Thymus (tissue), 11 donors: ENCODE measurements around the gene GNAL. TPM values are rescaled to one million over a fixed set of nuclear protein-coding genes. Genes with fewer than 3 reads are reported as not detected.
A peak's percentile ranks its signal among the peaks of the same experiment; 100 is the strongest.

ENCODE experiments used
- DNase-seq, 9 donors: peaks; one replicate each; pipeline ENCODE4 v3.0.0-alpha.2; 2013; ENCODE audit warnings: low spot score in 9 of 9, low read depth in 6 of 9, missing footprints in 1 of 9
- H3K27ac ChIP-seq, 2 donors: one replicate each; pipeline ENCODE4 v1.5.1; 2013; ENCODE audit warnings: control low read depth in 1 of 2, low read depth in 1 of 2, low read length in 1 of 2, mild to moderate bottlenecking in 1 of 2, moderate library complexity in 1 of 2
- H3K27me3 ChIP-seq, 2 donors: one replicate each; pipeline ENCODE4 v1.5.1; 2013; ENCODE audit warnings: low read length in 1 of 2; ENCODE audit not compliant: control insufficient read depth in 2 of 2, insufficient read depth in 1 of 2
- H3K36me3 ChIP-seq, 2 donors: one replicate each; pipeline ENCODE4 v1.5.1; 2013; ENCODE audit warnings: low read length in 1 of 2, mild to moderate bottlenecking in 1 of 2, moderate library complexity in 1 of 2; ENCODE audit not compliant: control insufficient read depth in 2 of 2, insufficient read depth in 2 of 2
- H3K4me1 ChIP-seq, 2 donors: one replicate each; pipeline ENCODE4 v1.5.1; 2013; ENCODE audit warnings: low read length in 2 of 2; ENCODE audit not compliant: control insufficient read depth in 2 of 2, insufficient read depth in 2 of 2
- H3K4me3 ChIP-seq, 2 donors: one replicate each; pipeline ENCODE4 v1.5.1; 2013; ENCODE audit warnings: low read length in 2 of 2, control low read depth in 1 of 2, mild to moderate bottlenecking in 1 of 2
- H3K9me3 ChIP-seq, 2 donors: one replicate each; pipeline ENCODE4 v1.5.1; 2013; ENCODE audit warnings: low read length in 1 of 2, mild to moderate bottlenecking in 1 of 2; ENCODE audit not compliant: control insufficient read depth in 2 of 2, insufficient read depth in 1 of 2
- WGBS: extraction: QIAGEN DNeasy Blood & Tissue Kit; methylation state at CpG from one replicate; pipeline ENCODE4 v1.1.7; 2013; 5-methylcytosine and 5-hydroxymethylcytosine counted together
- polyA plus RNA-seq: library from polyadenylated mRNA; stranded (reverse); fragments of 200-250 nt; gene quantifications from one replicate; pipeline ENCODE4 v1.2.3, GENCODE V29; 2013
- total RNA-seq: library from RNA; stranded (reverse); fragments of 120-200 nt; gene quantifications from one replicate; pipeline ENCODE4 v1.2.4, GENCODE V29; 2013
- donor health status: healthy.

GNAL gene
- total and polyA plus RNA-seq, 2 donors = 1.7 to 7.5 TPM

GRCh38 chr18:11724781-11725180 is 35.7 kb downstream of the GNAL start:
- DNase-seq = no peak
- H3K36me3 ChIP-seq = no peaks in the 10 kb centered on the region
- peaks cover 0 to 2% of the 10 kb centered on the region in 2 donors for H3K4me1 ChIP-seq
- 96% methylated on average over 5 of the region's 5 CpGs for WGBS
- H3K27ac ChIP-seq = no peak overlapping the region
- no peaks in the 10 kb centered on the region for H3K9me3 ChIP-seq
- no peak overlapping the region for H3K4me3 ChIP-seq
- H3K27me3 ChIP-seq = peaks cover 0 to 6% of the 10 kb centered on the region in 2 donors

GRCh38 chr18:11726556-11726955 is 37.5 kb downstream of the GNAL start:
- Histone ChIP-seq H3K4me1 (peaks cover 0 to 2% of the 10 kb centered on the region in 2 donors), H3K27ac (no peak overlapping the region), H3K27me3 (peaks cover 0 to 8% of the 10 kb centered on the region in 2 donors), H3K4me3 (no peak overlapping the region), H3K36me3 (no peaks in the 10 kb centered on the region), H3K9me3 (no peaks in the 10 kb centered on the region)
- WGBS = 91% methylated on average over 2 of the region's 2 CpGs
- no peak for DNase-seq

- Histone ChIP-seq H3K4me1 (peaks cover 0 to 5% of the 10 kb centered on the region in 2 donors), H3K27me3 (peaks cover 0 to 12% of the 10 kb centered on the region in 2 donors), H3K4me3 (no peak overlapping the region), H3K9me3 (no peaks in the 10 kb centered on the region), H3K36me3 (no peaks in the 10 kb centered on the region), H3K27ac (no peak overlapping the region)
- WGBS = 57% methylated on average over 1 of the region's 1 CpG
- DNase-seq = peak in 1 of 9 donors; percentile 18
Observed at GRCh38 chr18:11728249-11728648, 39.2 kb downstream of the GNAL start.

- Histone ChIP-seq H3K36me3 (no peaks in the 10 kb centered on the region), H3K27ac (no peak overlapping the region), H3K4me1 (peaks cover 0 to 5% of the 10 kb centered on the region in 2 donors), H3K27me3 (peaks cover 0 to 13% of the 10 kb centered on the region in 2 donors), H3K4me3 (no peak overlapping the region), H3K9me3 (no peaks in the 10 kb centered on the region)
- WGBS = 94% methylated on average over 6 of the region's 6 CpGs
- no peak for DNase-seq
Observed at GRCh38 chr18:11729556-11729955, 40.5 kb downstream of the GNAL start.

GRCh38 chr18:11733031-11733430 is 44.0 kb downstream of the GNAL start:
- Histone ChIP-seq H3K27ac (no peak overlapping the region), H3K4me3 (no peak overlapping the region), H3K9me3 (no peaks in the 10 kb centered on the region), H3K4me1 (peaks cover 0 to 3% of the 10 kb centered on the region in 2 donors), H3K36me3 (no peaks in the 10 kb centered on the region), H3K27me3 (peaks cover 0 to 17% of the 10 kb centered on the region in 2 donors)
- DNase-seq = peak in 8 of 9 donors; percentile 13 to 67 (median 32)
- 13% methylated on average over 17 of the region's 17 CpGs for WGBS

- H3K27ac ChIP-seq = no peak overlapping the region
- H3K9me3 ChIP-seq = no peaks in the 10 kb centered on the region
- WGBS = 92% methylated on average over 1 of the region's 1 CpG
- H3K36me3 ChIP-seq = no peaks in the 10 kb centered on the region
- H3K4me1 ChIP-seq = peaks cover 0 to 3% of the 10 kb centered on the region in 2 donors
- H3K27me3 ChIP-seq = peaks cover 0 to 17% of the 10 kb centered on the region in 2 donors
- H3K4me3 ChIP-seq = no peak overlapping the region
- no peak for DNase-seq
Observed at GRCh38 chr18:11736656-11737055, 47.6 kb downstream of the GNAL start.

GRCh38 chr18:11739893-11740292 is 50.8 kb downstream of the GNAL start:
- Histone ChIP-seq H3K4me3 (no peak overlapping the region), H3K9me3 (no peaks in the 10 kb centered on the region), H3K27me3 (peaks cover 2 to 22% of the 10 kb centered on the region in 2 donors), H3K27ac (no peak overlapping the region), H3K4me1 (no peaks in the 10 kb centered on the region), H3K36me3 (no peaks in the 10 kb centered on the region)
- DNase-seq = no peak
- 83% methylated on average over 7 of the region's 7 CpGs for WGBS

GRCh38 chr18:11740461-11740860 is 51.4 kb downstream of the GNAL start:
- WGBS = 91% methylated on average over 2 of the region's 2 CpGs
- Histone ChIP-seq H3K4me3 (no peak overlapping the region), H3K36me3 (no peaks in the 10 kb centered on the region), H3K4me1 (no peaks in the 10 kb centered on the region), H3K9me3 (no peaks in the 10 kb centered on the region), H3K27ac (no peak overlapping the region), H3K27me3 (peaks cover 3 to 22% of the 10 kb centered on the region in 2 donors)
- no peak for DNase-seq

GRCh38 chr18:11741505-11742145 is 52.6 kb downstream of the GNAL start:
- no peaks in the 10 kb centered on the region for H3K9me3 ChIP-seq
- H3K36me3 ChIP-seq = no peaks in the 10 kb centered on the region
- no peak overlapping the region for H3K4me3 ChIP-seq
- DNase-seq = peak in 1 of 9 donors; percentile 16
- H3K4me1 ChIP-seq = no peaks in the 10 kb centered on the region
- peaks cover 8 to 25% of the 10 kb centered on the region in 2 donors for H3K27me3 ChIP-seq
- WGBS = 79% methylated on average over 5 of the region's 5 CpGs
- no peak overlapping the region for H3K27ac ChIP-seq
